ENCODE measurements around the gene NR2F2. TPM values are rescaled to one million over a fixed set of nuclear protein-coding genes. Genes with fewer than 3 reads are reported as not detected.
"Not testable (repeated sequence)": the region's sequence is repeated elsewhere in the genome, so short reads cannot be mapped to it uniquely, and the experiment has no call there.

NR2F2 gene
- total and polyA plus RNA-seq, 2 donors (not counting 1 experiment from before 2014, with no cell fraction given) = not detected

DNA sequence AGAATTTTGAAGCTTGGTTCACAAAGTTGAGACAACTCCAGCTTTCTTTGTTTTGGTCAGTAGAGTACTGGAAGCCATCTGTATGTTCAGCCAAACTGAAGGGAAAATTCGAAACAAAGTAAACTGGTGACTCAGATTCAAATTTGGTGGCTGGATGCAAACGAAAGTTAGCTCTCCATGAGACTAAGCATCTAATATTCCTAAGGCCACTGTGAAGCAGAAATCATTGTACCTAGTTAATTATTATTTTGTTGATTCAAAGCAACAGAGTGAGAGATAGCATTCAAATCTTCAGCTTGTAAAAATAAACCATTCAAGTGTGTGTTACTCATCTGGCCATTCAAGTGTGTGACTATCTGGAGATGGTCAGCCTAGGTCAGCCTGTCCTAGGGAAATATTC is 42.1 kb downstream of the NR2F2 start:
- H3K9me3 ChIP-seq (ENCODE audit: control extremely low read depth in 1 of 3, control insufficient read depth in 2 of 3, insufficient read depth in 1 of 3, low read length in 2 of 3) = peaks cover 0 to 35% (median 0%) of the 10 kb centered on the region in 3 donors
- Mint-ChIP-seq H3K4me3 (no peak overlapping the region), H3K27ac (no peak overlapping the region), H3K4me1 (no peaks in the 10 kb centered on the region), H3K9me3 (ENCODE audit: insufficient read depth) (no peaks in the 10 kb centered on the region), H3K27me3 (peaks cover 22% of the 10 kb centered on the region)
- H3K27ac ChIP-seq (ENCODE audit: low read length in 2 of 2) = no peak overlapping the region
- no peaks in the 10 kb centered on the region for H3K4me1 ChIP-seq (ENCODE audit: control insufficient read depth in 2 of 2, insufficient read depth in 2 of 2, low read length in 2 of 2)
- peaks cover 0 to 20% (median 7%) of the 10 kb centered on the region in 4 experiments for H3K27me3 ChIP-seq (replicated peaks in 1 of 4; ENCODE audit: control extremely low read depth in 1 of 4, control insufficient read depth in 3 of 4, insufficient read depth in 4 of 4, low read length in 3 of 4)
- DNase-seq = no peak
- intact Hi-C loops (cut with micrococcal nuclease) = no loop called here
- H3K4me3 ChIP-seq (ENCODE audit: control extremely low read depth in 1 of 5, extremely low read depth in 1 of 5, insufficient read depth in 1 of 5, low read depth in 2 of 5, low read length in 4 of 5) = no peak overlapping the region
- ChIA-PET CTCF (no interaction called here), POLR2A (no interaction called here)
- no peak overlapping the region for H2AFZ ChIP-seq (ENCODE audit: insufficient read depth, low read depth, low read length, poor library complexity, severe bottlenecking)
- H4K20me1 ChIP-seq (ENCODE audit: control insufficient read depth, insufficient read depth, low read length, poor library complexity, severe bottlenecking) = no peaks in the 10 kb centered on the region
- TF ChIP-seq, protein P1, sequence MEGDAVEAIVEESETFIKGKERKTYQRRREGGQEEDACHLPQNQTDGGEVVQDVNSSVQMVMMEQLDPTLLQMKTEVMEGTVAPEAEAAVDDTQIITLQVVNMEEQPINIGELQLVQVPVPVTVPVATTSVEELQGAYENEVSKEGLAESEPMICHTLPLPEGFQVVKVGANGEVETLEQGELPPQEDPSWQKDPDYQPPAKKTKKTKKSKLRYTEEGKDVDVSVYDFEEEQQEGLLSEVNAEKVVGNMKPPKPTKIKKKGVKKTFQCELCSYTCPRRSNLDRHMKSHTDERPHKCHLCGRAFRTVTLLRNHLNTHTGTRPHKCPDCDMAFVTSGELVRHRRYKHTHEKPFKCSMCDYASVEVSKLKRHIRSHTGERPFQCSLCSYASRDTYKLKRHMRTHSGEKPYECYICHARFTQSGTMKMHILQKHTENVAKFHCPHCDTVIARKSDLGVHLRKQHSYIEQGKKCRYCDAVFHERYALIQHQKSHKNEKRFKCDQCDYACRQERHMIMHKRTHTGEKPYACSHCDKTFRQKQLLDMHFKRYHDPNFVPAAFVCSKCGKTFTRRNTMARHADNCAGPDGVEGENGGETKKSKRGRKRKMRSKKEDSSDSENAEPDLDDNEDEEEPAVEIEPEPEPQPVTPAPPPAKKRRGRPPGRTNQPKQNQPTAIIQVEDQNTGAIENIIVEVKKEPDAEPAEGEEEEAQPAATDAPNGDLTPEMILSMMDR (IDR thresholded peaks at IDR 0.05) = no peak
- no peak for TF ChIP-seq EZH2 (IDR thresholded peaks at IDR 0.05; ENCODE audit: borderline replicate concordance, insufficient read depth, low read depth, low read length, poor library complexity, severe bottlenecking)
- no peak for ATAC-seq (ENCODE audit: low read depth)
- H3K79me2 ChIP-seq (ENCODE audit: control insufficient read depth, insufficient read depth, low read length) = no peaks in the 10 kb centered on the region
- no peak overlapping the region for H3K4me2 ChIP-seq (replicated peaks; ENCODE audit: low read depth, low read length, poor library complexity, severe bottlenecking)
- 67% methylated on average over 1 of the region's 2 CpGs for WGBS (ENCODE audit: insufficient coverage)
- no peak overlapping the region for H3K9ac ChIP-seq (ENCODE audit: low read length)
- H3K36me3 ChIP-seq (replicated peaks in 1 of 2; ENCODE audit: control extremely low read depth in 1 of 2, control insufficient read depth in 1 of 2, extremely low read depth in 1 of 2, insufficient read depth in 2 of 2, low read length in 1 of 2) = no peaks in the 10 kb centered on the region

DNA sequence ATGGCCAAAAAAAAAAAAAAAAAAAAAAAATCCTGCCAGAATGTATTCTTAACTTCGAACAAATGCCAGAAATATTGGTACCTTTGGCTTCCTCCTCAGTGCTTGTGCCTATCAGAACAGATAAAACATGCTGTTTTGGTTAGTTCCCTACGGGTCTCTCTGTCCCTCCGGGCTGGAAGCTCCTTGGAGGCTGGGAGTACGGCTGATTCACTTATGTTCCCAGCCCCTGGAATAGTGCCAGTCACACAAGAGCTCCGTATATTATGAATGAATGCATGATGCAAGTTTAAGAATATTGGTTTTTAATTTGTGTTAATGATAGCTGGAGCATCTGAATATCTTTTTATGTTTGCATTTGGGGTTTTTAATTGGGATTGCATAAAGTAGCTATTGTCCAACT is 44.0 kb downstream of the NR2F2 start:
- intact Hi-C loops (cut with micrococcal nuclease) = no loop called here
- Histone ChIP-seq H3K9me3 (ENCODE audit: control extremely low read depth in 1 of 3, control insufficient read depth in 2 of 3, insufficient read depth in 1 of 3, low read length in 2 of 3) (peaks cover 0 to 19% (median 0%) of the 10 kb centered on the region in 3 donors), H3K36me3 (replicated peaks in 1 of 2; ENCODE audit: control extremely low read depth in 1 of 2, control insufficient read depth in 1 of 2, extremely low read depth in 1 of 2, insufficient read depth in 2 of 2, low read length in 1 of 2) (no peaks in the 10 kb centered on the region), H4K20me1 (ENCODE audit: control insufficient read depth, insufficient read depth, low read length, poor library complexity, severe bottlenecking) (no peaks in the 10 kb centered on the region), H3K4me1 (ENCODE audit: control insufficient read depth in 2 of 2, insufficient read depth in 2 of 2, low read length in 2 of 2) (no peaks in the 10 kb centered on the region), H3K4me2 (replicated peaks; ENCODE audit: low read depth, low read length, poor library complexity, severe bottlenecking) (no peak overlapping the region), H3K9ac (ENCODE audit: low read length) (no peak overlapping the region), H2AFZ (ENCODE audit: insufficient read depth, low read depth, low read length, poor library complexity, severe bottlenecking) (no peak overlapping the region), H3K79me2 (ENCODE audit: control insufficient read depth, insufficient read depth, low read length) (no peaks in the 10 kb centered on the region), H3K4me3 (ENCODE audit: control extremely low read depth in 1 of 5, extremely low read depth in 1 of 5, insufficient read depth in 1 of 5, low read depth in 2 of 5, low read length in 4 of 5) (no peak overlapping the region), H3K27ac (ENCODE audit: low read length in 2 of 2) (no peak overlapping the region), H3K27me3 (replicated peaks in 1 of 4; ENCODE audit: control extremely low read depth in 1 of 4, control insufficient read depth in 3 of 4, insufficient read depth in 4 of 4, low read length in 3 of 4) (peaks cover 0 to 7% (median 2%) of the 10 kb centered on the region in 4 experiments)
- H3K9me3 Mint-ChIP-seq (ENCODE audit: insufficient read depth) = no peaks in the 10 kb centered on the region
- ATAC-seq (ENCODE audit: low read depth) (no peak), DNase-seq (no peak)
- TF ChIP-seq EZH2 (IDR thresholded peaks at IDR 0.05; ENCODE audit: borderline replicate concordance, insufficient read depth, low read depth, low read length, poor library complexity, severe bottlenecking) = no peak
- TF ChIP-seq, protein P1 (IDR thresholded peaks at IDR 0.05) = no peak
- ChIA-PET POLR2A (no interaction called here), CTCF (no interaction called here)
- no peak overlapping the region for H3K4me3 Mint-ChIP-seq
- 91% methylated on average over 4 of the region's 5 CpGs for WGBS (ENCODE audit: insufficient coverage)
- peaks cover 16% of the 10 kb centered on the region for H3K27me3 Mint-ChIP-seq
- H3K4me1 Mint-ChIP-seq = no peaks in the 10 kb centered on the region
- H3K27ac Mint-ChIP-seq = no peak overlapping the region

DNA sequence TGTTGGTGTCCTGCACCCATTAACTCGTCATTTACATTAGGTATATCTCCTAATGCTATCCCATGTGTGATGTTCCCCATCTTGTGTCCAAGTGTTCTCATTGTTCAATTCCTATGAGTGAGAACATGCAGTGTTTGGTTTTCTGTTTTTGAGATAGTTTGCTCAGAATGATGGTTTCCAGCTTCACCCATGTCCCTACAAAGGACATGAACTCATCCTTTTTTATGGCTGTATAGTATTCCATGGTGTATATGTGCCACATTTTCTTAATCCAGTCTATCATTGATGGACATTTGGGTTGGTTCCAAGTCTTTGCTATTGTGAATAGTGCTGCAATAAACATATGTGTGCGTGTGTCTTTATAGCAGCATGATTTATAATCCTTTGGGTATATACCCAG is 49.1 kb downstream of the NR2F2 start:
- intact Hi-C loops (cut with micrococcal nuclease); H3K27ac ChIP-seq (ENCODE audit: low read length in 2 of 2); H3K36me3 ChIP-seq (replicated peaks in 1 of 2; ENCODE audit: control extremely low read depth in 1 of 2, control insufficient read depth in 1 of 2, extremely low read depth in 1 of 2, insufficient read depth in 2 of 2, low read length in 1 of 2); H2AFZ ChIP-seq (ENCODE audit: insufficient read depth, low read depth, low read length, poor library complexity, severe bottlenecking); H3K27me3 ChIP-seq (replicated peaks in 1 of 4; ENCODE audit: control extremely low read depth in 1 of 4, control insufficient read depth in 3 of 4, insufficient read depth in 4 of 4, low read length in 3 of 4); H4K20me1 ChIP-seq (ENCODE audit: control insufficient read depth, insufficient read depth, low read length, poor library complexity, severe bottlenecking); H3K9me3 Mint-ChIP-seq (ENCODE audit: insufficient read depth); H3K79me2 ChIP-seq (ENCODE audit: control insufficient read depth, insufficient read depth, low read length); H3K27ac Mint-ChIP-seq; H3K9ac ChIP-seq (ENCODE audit: low read length); H3K9me3 ChIP-seq (ENCODE audit: control extremely low read depth in 1 of 3, control insufficient read depth in 2 of 3, insufficient read depth in 1 of 3, low read length in 2 of 3); H3K4me1 Mint-ChIP-seq; H3K4me3 Mint-ChIP-seq; CTCF ChIA-PET; H3K4me2 ChIP-seq (replicated peaks; ENCODE audit: low read depth, low read length, poor library complexity, severe bottlenecking); H3K4me1 ChIP-seq (ENCODE audit: control insufficient read depth in 2 of 2, insufficient read depth in 2 of 2, low read length in 2 of 2); H3K27me3 Mint-ChIP-seq; ATAC-seq (ENCODE audit: low read depth); DNase-seq; H3K4me3 ChIP-seq (ENCODE audit: control extremely low read depth in 1 of 5, extremely low read depth in 1 of 5, insufficient read depth in 1 of 5, low read depth in 2 of 5, low read length in 4 of 5); POLR2A ChIA-PET: not testable (repeated sequence)
- no CpG with 5 or more reads among the region's 2 CpGs for WGBS (ENCODE audit: insufficient coverage)
